HG02798 (cell line): ENCODE measurements around the gene C15orf39.

ENCODE experiments used
- ATAC-seq: cut with Tn5 transposase; IDR thresholded peaks from one replicate; pipeline ENCODE4 v1.9.1; 2021; ENCODE audit warnings: mild to moderate bottlenecking; ENCODE audit not compliant: unreplicated experiment, poor library complexity

Gene C15orf39

GRCh38 chr15:75171408-75171807 is 30.3 kb upstream of the C15orf39 start:
- ATAC-seq = no peak

GRCh38 chr15:75172284-75172820 is 29.3 kb upstream of the C15orf39 start:
- no peak for ATAC-seq

- ATAC-seq = no peak
Measured at GRCh38 chr15:75174102-75174501, 27.6 kb upstream of the C15orf39 start.

- no peak for ATAC-seq
Measured at GRCh38 chr15:75174729-75175128, 27.0 kb upstream of the C15orf39 start.

- no peak for ATAC-seq
Measured at GRCh38 chr15:75176396-75176761, 25.3 kb upstream of the C15orf39 start.

GRCh38 chr15:75177360-75178071 is 24.2 kb upstream of the C15orf39 start:
- ATAC-seq = no peak

- ATAC-seq = no peak
Measured at GRCh38 chr15:75178171-75178937, 23.3 kb upstream of the C15orf39 start.

GRCh38 chr15:75178938-75179745 is 22.5 kb upstream of the C15orf39 start:
- ATAC-seq = no peak

GRCh38 chr15:75179746-75180140 is 21.9 kb upstream of the C15orf39 start:
- no peak for ATAC-seq

- no peak for ATAC-seq
Measured at GRCh38 chr15:75181780-75182179, 19.9 kb upstream of the C15orf39 start.

- ATAC-seq = no peak
Measured at GRCh38 chr15:75182187-75183131, 19.2 kb upstream of the C15orf39 start.

GRCh38 chr15:75185271-75186029 is 16.2 kb upstream of the C15orf39 start:
- ATAC-seq = no peak

GRCh38 chr15:75186044-75186443 is 15.6 kb upstream of the C15orf39 start:
- ATAC-seq = no peak

GRCh38 chr15:75188499-75188898 is 13.2 kb upstream of the C15orf39 start:
- no peak for ATAC-seq

- no peak for ATAC-seq
Measured at GRCh38 chr15:75191235-75191634, 10.4 kb upstream of the C15orf39 start.

GRCh38 chr15:75192307-75192706 is 9.4 kb upstream of the C15orf39 start:
- no peak for ATAC-seq

GRCh38 chr15:75193272-75193671 is 8.4 kb upstream of the C15orf39 start:
- no peak for ATAC-seq

GRCh38 chr15:75193976-75194375 is 7.7 kb upstream of the C15orf39 start:
- ATAC-seq = no peak

GRCh38 chr15:75194397-75194796 is 7.3 kb upstream of the C15orf39 start:
- ATAC-seq = no peak
